Hepatocyte (in vitro differentiated cells): ENCODE data around the gene FAM111A.

Source experiments
- CTCF ChIP-seq: fragments of 200-600 bp; sonication (generic); IDR thresholded peaks from 2 replicates; pipeline ENCODE4 v1.5.1; 2016; ENCODE audit warnings: antibody characterized with exemption, mild to moderate bottlenecking; ENCODE audit not compliant: poor library complexity
- EZH2 ChIP-seq: fragments of 200-600 bp; sonication (generic); IDR thresholded peaks from 2 replicates; pipeline ENCODE4 v1.6.1; 2016; ENCODE audit warnings: antibody characterized with exemption, mild to moderate bottlenecking, borderline replicate concordance

GRCh38 chr11:59195586-59195985 is 52.9 kb downstream of the FAM111A start:
- TF ChIP-seq CTCF (no peak), EZH2 (no peak)
